WTC11 (cell line): ENCODE measurements around the gene SSR1. TPM values are rescaled to one million over a fixed set of nuclear protein-coding genes. Genes with fewer than 3 reads are reported as not detected.

Experiments used
- ATAC-seq: fragments of 200-7000 bp; cut with Tn5 transposase; 2 replicates; pipeline ENCODE4 v1.10.0; 2021; ENCODE audit warnings: mild to moderate bottlenecking, moderate library complexity
- CTCF ChIA-PET: fragments of 300-600 bp; sonication (Branson Sonifier 250); formaldehyde crosslinking; loops from one replicate; lab custom pipeline; 2021; ENCODE audit warnings: antibody characterized with exemption; lab: Charles Lee
- POLR2A ChIA-PET: fragments of 350-600 bp; sonication (Branson Sonifier 250); formaldehyde crosslinking; loops from one replicate; lab custom pipeline; 2021; ENCODE audit warnings: antibody characterized with exemption; lab: Charles Lee
- DNase-seq: peaks from one replicate; pipeline ENCODE4 v3.0.0; 2021; ENCODE audit warnings: low spot score
- H3K27ac Mint-ChIP-seq: 2 replicates; pipeline ENCODE4 v1.8.0; 2021; ENCODE audit warnings: mixed read lengths
- H3K27me3 Mint-ChIP-seq: 2 replicates; pipeline ENCODE4 v1.8.0; 2021; ENCODE audit warnings: low read depth, mild to moderate bottlenecking, moderate library complexity, mixed read lengths
- H3K36me3 Mint-ChIP-seq: 2 replicates; pipeline ENCODE4 v1.8.0; 2021; ENCODE audit warnings: mixed read lengths
- H3K4me1 Mint-ChIP-seq: 2 replicates; pipeline ENCODE4 v1.8.0; 2022; ENCODE audit warnings: mixed read lengths
- H3K4me3 Mint-ChIP-seq: 2 replicates; pipeline ENCODE4 v1.8.0; 2021; ENCODE audit warnings: mild to moderate bottlenecking, moderate library complexity, mixed read lengths
- H3K9me3 Mint-ChIP-seq: 2 replicates; pipeline ENCODE4 v1.8.0; 2021; ENCODE audit warnings: mixed read lengths
- ATF6 ChIP-seq: sonication (generic); formaldehyde crosslinking; IDR thresholded peaks from 2 replicates; pipeline ENCODE4 v1.8.1; 2023; ENCODE audit warnings: mild to moderate bottlenecking, missing genetic modification reagents
- CREB1 ChIP-seq: sonication (generic); formaldehyde crosslinking; IDR thresholded peaks from 2 replicates; pipeline ENCODE4 v1.8.0; 2023; ENCODE audit warnings: mild to moderate bottlenecking, missing genetic modification reagents
- E2F5 ChIP-seq: sonication (generic); formaldehyde crosslinking; IDR thresholded peaks from 2 replicates; pipeline ENCODE4 v1.8.1; 2022; ENCODE audit warnings: mild to moderate bottlenecking, moderate library complexity, missing genetic modification reagents
- ELF4 ChIP-seq: sonication (generic); formaldehyde crosslinking; IDR thresholded peaks from 2 replicates; pipeline ENCODE4 v1.8.1; 2022; ENCODE audit warnings: low read depth, mild to moderate bottlenecking, moderate library complexity, missing genetic modification reagents
- EMX1 ChIP-seq: fragments of 250-450 bp; sonication (Bioruptor Pico); IDR thresholded peaks from 2 replicates; pipeline ENCODE4 v1.8.0; 2021; ENCODE audit warnings: mild to moderate bottlenecking
- ERG ChIP-seq: fragments of 250-450 bp; sonication (Bioruptor Pico); IDR thresholded peaks from 2 replicates; pipeline ENCODE4 v1.8.0; 2021; ENCODE audit warnings: mild to moderate bottlenecking
- ESRRA ChIP-seq: sonication (generic); formaldehyde crosslinking; IDR thresholded peaks from 2 replicates; pipeline ENCODE4 v1.8.1; 2022; ENCODE audit warnings: mild to moderate bottlenecking, missing genetic modification reagents, borderline replicate concordance
- FOXK1 ChIP-seq: sonication (generic); formaldehyde crosslinking; IDR thresholded peaks from 2 replicates; pipeline ENCODE4 v1.8.0; 2022; ENCODE audit warnings: mild to moderate bottlenecking, moderate library complexity, missing genetic modification reagents
- GTF2I ChIP-seq: fragments of 250-450 bp; sonication (Bioruptor Pico); conservative IDR thresholded peaks from 2 replicates; pipeline ENCODE4 v1.4.0; 2021; ENCODE audit warnings: mild to moderate bottlenecking
- NFATC4 ChIP-seq: fragments of 250-450 bp; sonication (Bioruptor Pico); IDR thresholded peaks from 2 replicates; pipeline ENCODE4 v1.9.0; 2021; ENCODE audit warnings: mild to moderate bottlenecking
- OVOL2 ChIP-seq: fragments of 250-450 bp; sonication (Bioruptor Pico); IDR thresholded peaks from 2 replicates; pipeline ENCODE4 v1.9.0; 2021; ENCODE audit warnings: mild to moderate bottlenecking, borderline replicate concordance
- SMAD4 ChIP-seq: sonication (generic); formaldehyde crosslinking; IDR thresholded peaks from 2 replicates; pipeline ENCODE4 v1.8.0; 2022; ENCODE audit warnings: mild to moderate bottlenecking, missing genetic modification reagents
- SOX15 ChIP-seq: fragments of 250-450 bp; sonication (Bioruptor Pico); IDR thresholded peaks from 2 replicates; pipeline ENCODE4 v1.9.0; 2021; ENCODE audit warnings: mild to moderate bottlenecking
- TCF7 ChIP-seq: sonication (generic); formaldehyde crosslinking; IDR thresholded peaks from 2 replicates; pipeline ENCODE4 v1.8.0; 2022; ENCODE audit warnings: mild to moderate bottlenecking, low read depth, missing genetic modification reagents, moderate library complexity
- ZNF219 ChIP-seq: sonication (generic); formaldehyde crosslinking; IDR thresholded peaks from 2 replicates; pipeline ENCODE4 v1.8.0; 2023; ENCODE audit warnings: missing genetic modification reagents, mild to moderate bottlenecking, borderline replicate concordance
- ZNF232 ChIP-seq: sonication (generic); formaldehyde crosslinking; IDR thresholded peaks from 2 replicates; pipeline ENCODE4 v1.8.0; 2022; ENCODE audit warnings: mild to moderate bottlenecking, missing genetic modification reagents
- ZNF281 ChIP-seq: sonication (generic); formaldehyde crosslinking; IDR thresholded peaks from 2 replicates; pipeline ENCODE4 v1.8.0; 2023; ENCODE audit warnings: mild to moderate bottlenecking, missing genetic modification reagents
- ZNF396 ChIP-seq: fragments of 250-450 bp; sonication (Bioruptor Pico); IDR thresholded peaks from 2 replicates; pipeline ENCODE4 v1.8.0; 2021; ENCODE audit warnings: mild to moderate bottlenecking, moderate library complexity, borderline replicate concordance
- ZNF416 ChIP-seq: fragments of 250-450 bp; sonication (Bioruptor Pico); IDR thresholded peaks from 2 replicates; pipeline ENCODE4 v1.9.0; 2021; ENCODE audit warnings: mild to moderate bottlenecking, inconsistent platforms
- ZNF671 ChIP-seq: fragments of 250-450 bp; sonication (Bioruptor Pico); IDR thresholded peaks from 2 replicates; pipeline ENCODE4 v1.8.0; 2021; ENCODE audit warnings: mild to moderate bottlenecking
- total RNA-seq: library from RNA; stranded (reverse); gene quantifications from 3 replicates; pipeline ENCODE4 v1.2.3, GENCODE V29; 2021

Gene SSR1
- total RNA-seq, 1 experiment from 2014 or later: 96.7 TPM

- Mint-ChIP-seq H3K4me3 (no peak overlapping the region), H3K36me3 (no peaks in the 10 kb centered on the region), H3K27ac (no peak overlapping the region), H3K27me3 (no peaks in the 10 kb centered on the region; the same call in 1 of the 2 replicates), H3K4me1 (peaks cover 3% of the 10 kb centered on the region), H3K9me3 (no peaks in the 10 kb centered on the region)
- no peak for TF ChIP-seq ZNF232 (CRISPR knock-in tag)
- TF ChIP-seq ESRRA (CRISPR knock-in tag): no peak
- no peak for TF ChIP-seq ZNF281
- no peak for TF ChIP-seq EMX1 (CRISPR knock-in tag)
- TF ChIP-seq ZNF416 (CRISPR knock-in tag): no peak
- TF ChIP-seq ZNF396 (CRISPR knock-in tag): no peak
- TF ChIP-seq SMAD4: no peak
- no peak for TF ChIP-seq GTF2I
- TF ChIP-seq ATF6: no peak
- TF ChIP-seq ZNF219 (CRISPR knock-in tag): no peak
- no peak for TF ChIP-seq TCF7
- no peak for TF ChIP-seq SOX15
- no peak for TF ChIP-seq CREB1 (CRISPR knock-in tag)
- no peak for TF ChIP-seq ELF4
- no peak for TF ChIP-seq NFATC4
- no peak for TF ChIP-seq ZNF671 (CRISPR knock-in tag)
- ATAC-seq: no peak
- DNase-seq: no peak
- POLR2A ChIA-PET: no interaction called here
- CTCF ChIA-PET: interaction anchor here (0.6 to 1.1 kb wide), 2 partner anchors 10 to 280 kb away, joined by 3 read pairs; no protein-coding TSS in a partner anchor
Observed at GRCh38 chr6:7335519-7335918, 22.5 kb upstream of the SSR1 start.

GRCh38 chr6:7334685-7335084 lies 21.7 kb upstream of the SSR1 start:
- no peaks in the 10 kb centered on the region for H3K36me3 Mint-ChIP-seq
- no peak for ATAC-seq
- H3K4me1 Mint-ChIP-seq: peaks cover 3% of the 10 kb centered on the region

More at GRCh38 chr6:7334685-7335084, 21.7 kb upstream of the SSR1 start:
- no peak overlapping the region for H3K27ac Mint-ChIP-seq
- no peaks in the 10 kb centered on the region for H3K9me3 Mint-ChIP-seq
- ChIA-PET POLR2A (interaction anchor here (0.6 kb wide), 1 partner anchor 73 kb away, joined by 3 read pairs; no protein-coding TSS in a partner anchor), CTCF (interaction anchor here (0.6 kb wide), 1 partner anchor 281 kb away, joined by 3 read pairs; no protein-coding TSS in a partner anchor)
- no peak overlapping the region for H3K4me3 Mint-ChIP-seq
- DNase-seq: no peak
- H3K27me3 Mint-ChIP-seq: no peaks in the 10 kb centered on the region; the same call in 1 of the 2 replicates
- TF ChIP-seq ERG (no peak), FOXK1 (CRISPR knock-in tag) (no peak), OVOL2 (CRISPR knock-in tag) (no peak), E2F5 (CRISPR knock-in tag) (no peak)
